MCF 10A (cell line): ENCODE results near the gene LGALS1. TPM values are rescaled to one million over a fixed set of nuclear protein-coding genes. Genes with fewer than 3 reads are reported as not detected.

Source experiments
- BruUV-seq: library from RNA; stranded (reverse); fragments of 400-500 nt; replicated peaks from 2 replicates; lab custom pipeline; 2021; lab: Mats Ljungman, UMichigan
- CTCF ChIA-PET: fragments of 300-600 bp; sonication (Branson Sonifier 250); formaldehyde crosslinking; extraction: SDS; loops from one replicate; lab custom pipeline; 2021; ENCODE audit warnings: antibody characterized with exemption, inconsistent platforms; lab: Yijun Ruan, JAX
- POLR2A ChIA-PET: fragments of 300-600, 350-650 bp; sonication (Branson Sonifier 250); formaldehyde crosslinking; extraction: SDS; loops from one replicate; lab custom pipeline; 2020; ENCODE audit warnings: antibody characterized with exemption, inconsistent platforms; lab: Yijun Ruan, JAX
- DNase-seq: peaks from one replicate; pipeline ENCODE4 v3.0.0-alpha.2; 2018; ENCODE audit not compliant: unreplicated experiment
- H3K27ac Mint-ChIP-seq: one replicate; pipeline ENCODE4 v1.8.0; 2022; ENCODE audit warnings: mild to moderate bottlenecking, low read depth, mixed read lengths; ENCODE audit not compliant: unreplicated experiment
- H3K27me3 Mint-ChIP-seq: one replicate; pipeline ENCODE4 v1.8.0; 2022; ENCODE audit warnings: mixed read lengths; ENCODE audit not compliant: insufficient read depth, unreplicated experiment
- H3K36me3 Mint-ChIP-seq: one replicate; pipeline ENCODE4 v1.8.0; 2022; ENCODE audit warnings: mild to moderate bottlenecking, moderate library complexity, mixed read lengths; ENCODE audit not compliant: insufficient read depth, unreplicated experiment
- H3K4me1 Mint-ChIP-seq: one replicate; pipeline ENCODE4 v1.8.0; 2022; ENCODE audit warnings: mixed read lengths; ENCODE audit not compliant: insufficient read depth, unreplicated experiment
- H3K4me3 Mint-ChIP-seq: one replicate; pipeline ENCODE4 v1.8.0; 2022; ENCODE audit warnings: mild to moderate bottlenecking, moderate library complexity, mixed read lengths; ENCODE audit not compliant: unreplicated experiment
- H3K9me3 Mint-ChIP-seq: one replicate; pipeline ENCODE4 v1.8.0; 2022; ENCODE audit warnings: mixed read lengths; ENCODE audit not compliant: unreplicated experiment
- intact Hi-C: fragments of 100-400 bp; cut with micrococcal nuclease; formaldehyde crosslinking; loops from 2 replicates; pipeline ENCODE4 v1.14.1; 2022
- total RNA-seq: library from RNA; stranded (reverse); gene quantifications from 2 replicates; pipeline ENCODE4 v1.2.3, GENCODE V29; 2022
- TF ChIP-seq, protein P1 (sequence below): fragments of 200-600 bp; IDR thresholded peaks from one replicate; pipeline ENCODE4 v1.8.0; 2022; ENCODE audit warnings: antibody characterized with exemption, mild to moderate bottlenecking; ENCODE audit not compliant: unreplicated experiment

The LGALS1 gene
- total RNA-seq, 1 experiment from 2014 or later = 1,635 TPM

DNA sequence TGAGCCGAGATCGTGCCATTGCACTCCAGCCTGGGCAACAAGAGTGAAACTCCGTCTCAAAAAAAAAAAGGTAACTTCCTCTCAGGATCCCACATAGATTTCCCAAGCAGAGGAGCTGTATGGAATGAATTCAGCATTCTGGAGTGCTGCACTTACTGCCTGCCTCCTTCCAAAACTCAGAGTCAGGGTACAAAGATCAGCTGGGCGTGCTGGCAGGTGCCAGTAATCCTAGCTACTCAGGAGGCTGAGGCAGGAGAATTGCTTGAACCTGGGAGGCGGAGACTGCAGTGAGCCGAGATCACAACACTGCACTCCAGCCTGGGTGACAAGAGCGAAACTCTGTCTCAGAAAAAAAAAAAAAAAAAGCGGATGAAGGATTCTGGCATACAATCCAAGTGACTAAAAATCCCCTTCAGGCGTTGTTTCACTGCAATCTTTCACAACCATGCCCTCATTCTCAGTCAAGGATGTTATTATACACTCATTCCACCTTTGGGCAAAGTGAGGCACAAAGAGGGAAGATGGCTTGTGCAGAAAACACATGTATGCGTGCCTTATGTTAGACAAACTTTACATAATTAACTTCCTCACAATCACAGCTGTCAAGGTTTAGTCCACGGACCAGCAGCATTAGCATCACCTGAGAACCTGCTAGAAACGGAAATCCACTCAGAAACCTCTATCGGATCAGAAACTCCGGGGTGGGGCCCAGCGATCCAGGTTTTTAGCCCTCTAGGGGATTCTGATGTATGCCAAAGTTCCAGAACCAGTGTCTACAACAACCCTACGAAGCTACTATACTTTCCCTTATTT lies 9.6 kb downstream of the LGALS1 start:
- no TSS peak for BruUV-seq
- CTCF ChIA-PET = interaction anchor here (0.6 to 9.1 kb wide), 6 partner anchors 9 to 195 kb away, joined by 3 to 113 read pairs (median 4); no protein-coding TSS in a partner anchor
- no peak overlapping the region for H3K4me3 Mint-ChIP-seq
- POLR2A ChIA-PET = interaction anchor here (0.7 to 5.3 kb wide), 13 partner anchors 9 to 123 kb away, joined by 3 to 35 read pairs (median 7); partner anchors contain the start of genes GCAT, GGA1, LGALS1 and PDXP
- no peak overlapping the region for H3K27ac Mint-ChIP-seq
- H3K27me3 Mint-ChIP-seq = no peaks in the 10 kb centered on the region
- H3K4me1 Mint-ChIP-seq = peaks cover 27% of the 10 kb centered on the region
- TF ChIP-seq, protein P1, sequence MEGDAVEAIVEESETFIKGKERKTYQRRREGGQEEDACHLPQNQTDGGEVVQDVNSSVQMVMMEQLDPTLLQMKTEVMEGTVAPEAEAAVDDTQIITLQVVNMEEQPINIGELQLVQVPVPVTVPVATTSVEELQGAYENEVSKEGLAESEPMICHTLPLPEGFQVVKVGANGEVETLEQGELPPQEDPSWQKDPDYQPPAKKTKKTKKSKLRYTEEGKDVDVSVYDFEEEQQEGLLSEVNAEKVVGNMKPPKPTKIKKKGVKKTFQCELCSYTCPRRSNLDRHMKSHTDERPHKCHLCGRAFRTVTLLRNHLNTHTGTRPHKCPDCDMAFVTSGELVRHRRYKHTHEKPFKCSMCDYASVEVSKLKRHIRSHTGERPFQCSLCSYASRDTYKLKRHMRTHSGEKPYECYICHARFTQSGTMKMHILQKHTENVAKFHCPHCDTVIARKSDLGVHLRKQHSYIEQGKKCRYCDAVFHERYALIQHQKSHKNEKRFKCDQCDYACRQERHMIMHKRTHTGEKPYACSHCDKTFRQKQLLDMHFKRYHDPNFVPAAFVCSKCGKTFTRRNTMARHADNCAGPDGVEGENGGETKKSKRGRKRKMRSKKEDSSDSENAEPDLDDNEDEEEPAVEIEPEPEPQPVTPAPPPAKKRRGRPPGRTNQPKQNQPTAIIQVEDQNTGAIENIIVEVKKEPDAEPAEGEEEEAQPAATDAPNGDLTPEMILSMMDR = no peak
- peaks cover 25% of the 10 kb centered on the region for H3K36me3 Mint-ChIP-seq
- intact Hi-C loops = no loop called here
- no peaks in the 10 kb centered on the region for H3K9me3 Mint-ChIP-seq
- DNase-seq = peak; percentile 76

DNA sequence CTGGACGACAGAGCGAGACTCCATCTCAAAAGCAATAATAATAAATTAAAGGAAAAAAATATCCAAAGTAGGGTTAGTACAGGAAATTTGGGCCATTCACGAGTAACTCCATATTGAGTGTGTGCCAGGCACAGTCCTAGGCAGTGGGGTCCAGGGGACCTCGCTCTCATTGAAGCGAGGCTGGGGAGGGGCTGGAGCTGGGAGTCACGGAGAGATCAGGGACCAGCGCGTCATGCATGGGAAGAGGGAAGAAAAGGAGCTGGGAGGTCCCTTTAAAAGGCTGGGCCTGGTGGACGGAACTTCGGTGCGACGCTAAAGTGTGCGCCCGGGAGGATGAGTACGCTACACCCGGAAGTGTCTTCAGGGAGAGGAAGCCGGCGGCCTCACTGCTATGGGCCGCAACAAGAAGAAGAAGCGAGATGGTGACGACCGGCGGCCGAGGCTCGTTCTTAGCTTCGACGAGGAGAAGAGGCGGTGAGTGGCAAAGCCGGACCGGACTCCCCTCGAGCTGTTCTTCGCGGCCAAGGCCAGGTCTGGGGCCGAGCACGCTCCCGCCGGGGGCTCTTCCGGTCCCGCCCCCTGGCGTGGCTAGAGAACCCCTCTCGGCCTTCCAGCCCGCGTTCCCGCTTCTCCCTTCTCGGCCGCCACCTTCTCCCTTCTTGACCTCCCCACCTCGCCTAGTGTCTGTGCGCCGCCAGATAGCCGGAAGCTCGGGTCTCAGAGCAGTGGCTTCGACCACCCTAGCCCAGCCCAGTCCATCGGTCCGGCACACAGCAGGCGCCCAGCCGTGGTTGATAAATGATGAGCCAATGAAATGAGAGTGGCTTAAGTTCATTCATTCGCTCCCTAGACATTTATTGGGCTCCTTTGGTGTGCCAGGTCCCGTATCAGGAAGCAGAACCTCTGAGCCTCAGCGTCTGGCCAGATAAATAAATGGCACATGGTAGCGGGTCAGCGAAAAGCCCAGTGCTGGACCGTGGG lies 10.9 kb downstream of the LGALS1 start, which contains the start of gene NOL12:
NOL12 (plus strand) TSS at position 342 of the 981 bp plus-strand sequence; CDS start at position 392, 50 bp downstream.
- Mint-ChIP-seq H3K27ac (peak within 1 kb of the TSS; percentile 96), H3K36me3 (peaks cover 30% of the 10 kb centered on the region), H3K4me1 (peaks cover 30% of the 10 kb centered on the region), H3K27me3 (no peaks in the 10 kb centered on the region), H3K9me3 (no peaks in the 10 kb centered on the region), H3K4me3 (peak within 1 kb of the TSS; percentile 96)
- intact Hi-C loops = no loop called here
- peak; percentile 90 for DNase-seq
- ChIA-PET POLR2A (interaction anchor here (0.6 to 5.3 kb wide), 22 partner anchors 10 to 349 kb away, joined by 3 to 35 read pairs (median 4); partner anchors contain the start of genes GCAT, GGA1, LGALS1 and PDXP), CTCF (interaction anchor here (0.6 to 9.1 kb wide), 5 partner anchors 11 to 117 kb away, joined by 3 to 113 read pairs (median 4); partner anchors contain the start of gene LGALS1)
- TF ChIP-seq, protein P1 = no peak
- BruUV-seq = TSS peak; percentile 80

DNA sequence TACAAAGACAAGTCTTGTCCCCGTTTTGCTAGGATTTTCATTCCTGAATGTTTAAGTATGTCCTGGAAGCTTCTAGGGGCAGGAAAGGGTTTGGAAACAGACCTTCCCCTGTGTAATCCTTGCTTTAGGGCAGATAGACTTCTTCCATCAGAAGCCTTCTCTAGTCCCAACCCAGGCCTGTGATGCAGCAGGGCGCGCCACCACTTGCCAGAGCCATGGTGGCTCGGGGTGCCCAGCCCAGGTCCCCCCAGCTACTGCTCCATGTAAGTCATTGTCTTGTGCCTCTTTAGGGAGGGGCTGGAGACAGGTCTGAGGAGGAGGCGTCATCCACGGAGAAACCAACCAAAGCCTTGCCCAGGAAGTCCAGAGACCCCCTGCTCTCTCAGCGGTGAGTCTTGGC lies 15.0 kb downstream of the LGALS1 start:
- H3K4me3 Mint-ChIP-seq = no peak overlapping the region
- DNase-seq = peak; percentile 19
- TF ChIP-seq, protein P1 = no peak
- CTCF ChIA-PET = interaction anchor here (0.9 kb wide), 1 partner anchor 82 kb away, joined by 5 read pairs; the partner anchor contains the start of gene GGA1
- intact Hi-C loops = no loop called here
- POLR2A ChIA-PET = interaction anchor here (2.1 kb wide), 1 partner anchor 33 kb away, joined by 6 read pairs; no protein-coding TSS in a partner anchor
- BruUV-seq = no TSS peak
- H3K27me3 Mint-ChIP-seq = no peaks in the 10 kb centered on the region
- no peak overlapping the region for H3K27ac Mint-ChIP-seq
- peaks cover 59% of the 10 kb centered on the region for H3K36me3 Mint-ChIP-seq
- peaks cover 24% of the 10 kb centered on the region for H3K4me1 Mint-ChIP-seq
- H3K9me3 Mint-ChIP-seq = no peaks in the 10 kb centered on the region
